Muscle of arm (tissue), 12 donors: ENCODE measurements around the gene AOPEP. TPM values are rescaled to one million over a fixed set of nuclear protein-coding genes. Genes with fewer than 3 reads are reported as not detected.
"Not testable (repeated sequence)": the region's sequence is repeated elsewhere in the genome, so short reads cannot be mapped to it uniquely, and the experiment has no call there.

Source experiments
- DNase-seq: peaks from one replicate; pipeline ENCODE4 v3.0.0-alpha.2; 2013
- polyA plus RNA-seq, 12 donors: library from polyadenylated mRNA; unstranded; fragments of 120-200 nt; gene quantifications; one replicate each; pipeline ENCODE4 v1.2.1, GENCODE V29; 2013; ENCODE audit not compliant: insufficient read length in 12 of 12

The AOPEP gene
- polyA plus RNA-seq, 12 donors = 33.5 to 57.2 (median 40.1) TPM; not detected in 1

DNA sequence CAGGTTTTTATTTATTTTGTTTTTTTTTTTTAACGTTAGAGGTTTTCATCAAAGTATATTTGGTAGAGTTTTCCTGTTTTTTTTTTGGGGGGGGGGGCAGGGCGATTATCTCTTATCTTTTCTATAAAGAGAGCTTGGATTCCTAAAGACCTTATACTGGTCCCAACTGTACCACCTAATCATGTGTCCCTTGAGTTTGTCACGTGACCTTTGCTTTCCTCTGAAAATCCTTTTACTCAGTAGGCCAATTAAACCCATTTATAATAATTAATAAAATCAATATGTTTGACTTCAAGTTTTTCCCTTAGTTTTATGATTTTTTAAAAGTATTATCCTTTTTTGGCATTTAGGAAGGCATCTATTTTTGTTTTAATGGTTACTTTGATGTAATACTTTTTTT lies 286.4 kb downstream of the AOPEP start:
- no peak for DNase-seq

DNA sequence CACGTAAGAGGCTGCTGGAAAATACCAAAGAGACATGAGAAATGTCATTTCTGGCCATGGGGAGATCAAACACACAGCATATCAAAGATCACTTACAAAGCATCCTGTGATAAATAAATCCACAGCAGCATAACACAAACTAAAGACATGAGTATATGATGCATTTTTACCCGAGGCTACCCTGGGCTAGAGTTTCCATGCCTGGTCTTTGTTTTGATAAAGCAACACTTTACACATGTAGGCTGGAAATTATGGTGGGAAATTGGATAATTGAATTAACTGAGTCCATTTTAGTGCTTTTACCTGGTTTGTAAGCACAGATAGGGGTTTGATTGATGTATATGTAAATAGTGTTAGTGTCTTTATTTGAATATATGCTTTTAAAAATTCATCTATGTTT lies 288.4 kb downstream of the AOPEP start:
- no peak for DNase-seq

DNA sequence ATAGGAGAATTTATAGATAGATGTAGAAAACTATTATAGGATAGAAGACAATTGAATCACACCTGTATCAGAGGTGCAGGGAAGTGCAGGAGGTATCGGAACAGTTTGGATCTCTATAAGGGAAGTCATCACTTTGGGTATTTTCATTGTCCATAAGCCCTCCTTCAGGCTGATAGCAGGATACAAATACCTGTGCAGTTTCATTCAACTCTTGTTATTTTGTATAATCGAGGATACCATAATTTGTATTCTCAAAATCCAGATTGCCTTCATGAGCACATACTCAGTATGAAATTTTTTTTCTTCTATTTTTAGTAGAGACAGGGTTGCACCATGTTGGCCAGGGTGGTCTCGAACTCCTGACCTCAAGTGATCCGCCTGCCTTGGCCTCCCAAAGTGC lies 289.1 kb downstream of the AOPEP start:
- DNase-seq = no peak

DNA sequence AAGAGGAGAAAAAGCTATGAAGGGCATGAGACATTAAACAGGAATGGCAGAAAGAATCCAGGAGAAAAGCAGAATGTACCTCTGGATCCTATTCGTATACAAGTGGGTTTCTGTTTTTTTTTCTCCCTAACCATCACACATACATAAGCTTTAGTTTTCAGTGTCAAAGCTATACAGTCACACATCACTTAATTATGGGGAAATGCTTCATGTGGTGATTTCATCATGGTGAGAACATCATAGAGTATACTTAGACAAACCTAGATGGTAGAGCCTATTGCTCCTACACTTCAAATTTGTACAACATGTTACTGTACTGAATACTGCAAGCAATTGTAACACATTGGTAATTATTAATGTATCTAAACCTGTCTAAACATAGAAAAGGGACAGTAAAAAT lies 290.6 kb downstream of the AOPEP start:
- no peak for DNase-seq

DNA sequence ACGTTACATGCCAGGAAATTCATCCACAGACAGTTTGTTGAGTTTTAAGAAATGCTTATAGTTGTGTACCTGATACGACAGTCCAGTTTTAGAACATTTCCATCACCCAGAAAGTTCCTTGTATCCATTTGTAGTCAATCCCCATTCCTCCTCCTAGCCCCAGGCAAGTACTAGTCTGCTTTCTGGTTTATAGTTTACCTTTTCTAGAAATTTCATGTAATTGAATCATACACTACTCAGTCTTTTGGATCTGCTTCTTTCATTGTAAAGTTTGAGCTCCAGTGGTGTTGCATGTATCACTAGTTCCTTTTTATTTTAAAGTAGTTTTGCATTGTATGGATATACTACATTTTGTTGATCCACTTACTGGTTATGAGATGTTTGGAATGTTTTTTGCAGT lies 291.2 kb downstream of the AOPEP start:
- no peak for DNase-seq

DNA sequence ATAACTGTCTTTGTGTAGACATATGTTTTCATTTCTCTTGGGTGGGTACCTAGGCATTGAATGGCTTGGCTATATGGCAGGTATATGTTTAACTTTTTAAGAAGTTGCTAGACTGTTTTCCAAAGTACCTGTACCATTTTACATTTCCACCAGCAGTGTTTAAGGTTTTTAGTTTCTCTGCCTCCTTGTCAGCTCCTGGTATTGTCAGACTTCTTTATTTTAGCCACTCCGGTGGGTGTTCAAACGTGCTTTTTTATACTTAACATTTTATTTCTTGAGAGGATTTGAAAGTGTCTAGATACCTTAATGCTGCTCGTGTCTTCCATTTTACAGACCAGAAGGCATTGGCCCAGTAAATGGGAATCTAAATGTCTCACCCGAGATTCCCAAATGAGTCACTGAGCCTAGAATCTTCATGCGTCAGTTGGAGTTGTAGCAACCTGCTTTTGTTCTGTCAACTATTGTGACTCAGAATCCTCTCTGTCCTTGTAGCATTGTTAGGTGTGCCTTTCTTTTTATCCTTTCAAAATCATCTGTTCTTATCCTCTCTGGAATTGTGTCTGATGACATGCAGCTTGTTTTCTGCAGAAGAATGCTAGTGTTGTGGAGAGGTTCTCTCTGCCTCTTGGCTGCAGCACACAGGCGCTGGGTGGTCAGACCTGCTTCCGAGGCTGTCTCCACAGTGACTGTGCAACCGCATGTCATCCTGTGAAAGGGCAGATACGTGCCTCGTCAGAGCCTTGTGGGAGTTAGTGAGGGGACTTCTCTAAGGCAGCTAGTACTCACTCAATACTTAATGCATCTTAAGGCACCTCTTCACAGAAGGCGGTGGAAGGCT lies 291.8 kb downstream of the AOPEP start:
- no peak for DNase-seq

DNA sequence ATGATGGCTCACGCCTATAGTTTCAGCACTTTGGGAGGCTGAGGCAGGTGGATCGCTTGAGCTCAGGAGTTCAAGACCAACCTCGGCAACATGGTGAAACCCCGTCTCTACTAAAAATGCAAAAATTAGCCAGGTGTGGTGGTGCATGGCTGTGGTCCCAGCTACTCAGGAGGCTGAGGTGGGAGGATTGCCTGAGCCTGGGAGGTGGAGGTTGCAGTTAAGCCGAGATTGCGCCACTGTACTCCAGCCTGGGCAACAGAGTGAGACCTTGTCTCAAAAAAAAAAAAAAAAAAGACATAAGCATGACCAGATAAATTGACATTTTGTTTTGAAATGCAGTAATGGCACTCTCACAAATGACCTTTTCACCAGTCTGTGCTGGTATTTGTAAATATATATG lies 294.1 kb downstream of the AOPEP start:
- DNase-seq = not testable (repeated sequence)

DNA sequence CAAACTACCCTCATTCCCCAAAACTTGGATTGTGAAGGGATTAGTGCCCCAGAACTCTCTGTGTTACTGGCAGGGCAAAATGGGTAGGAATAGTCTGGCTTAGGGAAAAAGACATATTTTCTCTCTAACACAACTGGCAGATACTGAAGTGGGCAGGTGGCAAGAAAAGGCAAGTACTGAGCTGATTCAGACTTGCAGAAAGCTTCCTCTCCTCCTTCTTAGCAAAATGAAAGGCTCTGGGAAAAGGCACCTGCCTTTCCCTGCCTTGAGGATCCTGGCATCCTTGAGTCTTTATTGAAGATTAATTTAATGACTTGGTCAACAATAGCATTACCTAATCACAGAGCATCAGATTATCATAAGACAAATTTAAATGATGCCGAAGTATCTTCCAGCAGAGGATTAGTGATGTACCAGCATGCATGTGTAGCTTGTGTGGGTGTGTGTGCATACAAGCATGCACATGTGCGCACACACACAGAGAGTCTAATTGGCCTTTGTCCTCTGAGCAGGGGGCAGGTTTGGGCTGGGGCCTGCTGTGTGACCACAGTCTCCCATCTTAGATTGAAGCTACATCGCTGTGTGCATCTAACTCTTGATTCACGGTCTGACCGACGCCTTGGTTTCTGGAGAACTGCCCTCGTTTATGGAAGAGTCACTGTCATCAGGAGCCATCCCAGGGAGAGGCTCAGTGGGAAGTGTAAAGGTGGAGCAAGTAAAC lies 294.8 kb downstream of the AOPEP start:
- no peak for DNase-seq

DNA sequence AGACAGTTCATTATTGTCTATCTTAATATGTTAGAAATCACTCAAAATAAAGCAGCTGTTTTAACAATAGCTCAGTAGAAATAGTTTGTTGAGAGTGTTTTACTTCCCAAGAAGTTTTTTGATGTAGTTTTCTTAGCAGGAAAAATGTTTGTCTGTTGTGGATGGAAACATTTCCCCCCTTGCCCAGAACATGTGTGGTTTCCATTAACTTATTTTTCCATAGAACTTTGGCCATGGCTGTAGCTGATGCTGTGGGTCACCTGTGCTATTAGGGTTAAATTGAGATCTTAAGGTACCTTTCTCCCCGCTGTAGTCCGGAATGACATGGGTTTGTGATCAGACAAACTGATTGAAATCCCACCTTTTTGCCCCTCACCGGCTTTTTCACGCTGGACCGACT lies 296.2 kb downstream of the AOPEP start:
- peak; percentile 57 for DNase-seq

DNA sequence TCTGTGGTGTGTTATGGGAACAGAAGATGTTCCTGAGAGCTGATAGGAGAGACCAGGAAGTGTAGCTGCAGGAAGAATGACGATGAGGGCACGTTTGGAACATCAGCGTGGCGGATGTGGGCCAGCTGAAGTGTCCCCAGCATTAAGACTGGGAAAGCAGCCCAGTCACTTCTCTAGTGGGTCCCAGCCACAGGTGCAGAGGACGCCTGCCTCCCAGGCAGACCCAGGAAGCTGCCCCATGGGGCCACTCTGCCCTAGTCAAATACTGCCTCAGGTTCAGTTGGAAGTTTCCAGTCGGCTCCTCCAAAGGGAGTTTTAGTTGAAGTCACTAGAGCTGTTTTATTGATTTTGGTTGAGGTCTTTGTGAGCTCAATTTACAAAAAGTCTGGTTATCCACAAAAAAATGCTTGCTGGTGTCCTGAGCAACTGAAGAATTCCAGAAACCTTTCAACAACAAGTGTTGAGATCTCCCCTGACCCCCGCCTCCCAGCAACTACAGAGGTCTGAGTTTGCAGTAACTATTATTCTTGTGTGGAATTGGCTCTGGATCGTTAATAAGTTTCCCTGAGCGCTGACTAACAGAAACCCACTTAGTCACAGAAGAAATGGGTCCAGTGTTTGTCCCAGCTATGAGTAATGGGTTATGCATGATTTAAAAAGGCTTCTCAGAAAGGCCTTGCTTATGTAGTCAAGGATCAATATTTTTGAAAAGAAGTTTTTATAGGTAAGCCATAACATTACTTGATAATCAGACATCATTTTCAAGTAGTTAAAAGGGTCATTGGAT lies 296.9 kb downstream of the AOPEP start:
- DNase-seq = peak; percentile 59

DNA sequence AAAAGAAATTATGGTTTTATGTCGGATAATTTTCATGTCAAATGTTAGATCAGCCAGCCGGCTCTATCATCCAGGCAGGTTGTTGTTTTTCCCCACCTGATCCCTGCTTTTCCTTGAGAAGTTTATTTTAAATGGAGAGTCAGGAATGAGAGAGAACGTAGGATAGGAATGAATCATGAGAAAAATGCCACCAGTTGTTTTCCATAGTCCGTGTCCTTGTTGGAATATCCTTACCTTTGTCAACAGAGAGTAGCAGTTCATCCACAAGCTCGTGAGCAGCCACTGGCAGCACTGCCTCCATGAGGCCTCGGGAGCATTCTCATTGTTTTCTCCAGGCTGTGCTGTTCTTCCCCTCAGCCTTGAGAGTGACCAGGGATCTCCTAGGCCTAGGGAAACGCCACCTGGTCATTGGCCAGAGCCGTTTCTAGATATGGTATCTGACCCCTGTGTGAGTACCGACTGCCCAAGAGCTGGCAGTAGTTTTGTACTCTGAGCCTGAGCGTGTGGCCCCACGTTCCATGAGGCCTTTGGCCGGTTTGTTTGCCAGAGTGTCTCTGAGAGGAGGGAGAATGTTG lies 297.7 kb downstream of the AOPEP start:
- no peak for DNase-seq

DNA sequence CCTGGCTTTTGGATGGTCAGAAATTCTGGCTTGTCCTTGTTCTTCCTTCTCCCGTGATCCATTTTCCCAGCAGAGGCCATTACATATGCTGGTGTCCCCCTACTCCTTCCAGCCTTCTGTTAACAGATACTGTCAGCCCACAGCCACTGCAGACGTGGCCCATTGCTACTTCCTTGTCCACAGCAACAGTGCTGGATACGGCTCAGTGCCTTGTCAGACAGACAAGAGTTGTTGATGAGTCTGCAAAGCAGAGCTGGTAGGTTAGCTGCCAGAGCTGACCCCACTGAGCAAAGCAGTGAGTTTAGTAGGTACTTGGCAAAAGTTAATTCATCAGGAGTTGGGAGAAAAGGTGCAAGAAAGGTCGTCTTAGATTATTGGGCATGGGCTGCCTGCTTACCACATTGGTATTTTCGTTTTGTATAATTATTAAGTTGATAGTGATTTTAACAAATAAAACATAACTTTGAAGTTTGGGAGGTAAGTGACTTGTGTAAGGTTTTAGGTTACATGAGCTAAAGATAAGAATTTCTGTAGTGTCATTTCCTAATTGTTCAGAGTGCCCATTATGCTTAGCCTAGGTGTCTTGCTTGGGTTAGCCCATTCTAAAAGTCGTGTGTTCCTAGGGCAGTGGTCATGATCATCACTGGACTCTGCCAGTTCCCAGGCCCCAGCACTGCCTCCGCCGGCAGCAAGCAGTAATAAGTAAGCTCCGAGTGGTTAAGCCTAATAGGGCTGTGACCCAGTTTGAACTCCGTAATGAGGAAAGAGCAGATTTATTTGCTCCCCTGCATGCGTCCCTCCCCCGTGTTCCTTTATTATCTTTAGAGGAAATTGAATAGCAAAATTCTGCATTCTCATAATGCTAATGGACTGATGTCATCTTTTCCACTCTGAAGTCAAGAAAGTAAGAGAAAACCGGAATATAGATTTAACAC lies 299.0 kb downstream of the AOPEP start:
- peak; percentile 48 for DNase-seq

DNA sequence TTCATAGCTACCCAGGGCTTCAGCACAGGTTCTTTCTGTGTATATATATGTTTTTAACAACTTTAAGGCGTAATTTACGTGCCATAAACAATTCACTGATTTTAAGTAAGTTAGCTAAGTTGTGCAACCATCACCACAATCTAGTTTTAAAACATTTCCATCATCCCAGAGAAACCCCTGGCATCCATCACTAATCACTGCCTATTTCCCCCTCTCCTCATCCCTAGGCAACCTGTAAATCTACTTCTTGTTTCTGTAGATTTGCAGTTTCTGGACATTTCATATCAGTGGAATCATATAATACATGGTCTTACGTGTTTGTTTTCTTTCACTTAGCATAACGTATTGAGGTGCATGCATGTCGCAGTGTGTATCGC lies 299.6 kb downstream of the AOPEP start:
- DNase-seq = no peak

DNA sequence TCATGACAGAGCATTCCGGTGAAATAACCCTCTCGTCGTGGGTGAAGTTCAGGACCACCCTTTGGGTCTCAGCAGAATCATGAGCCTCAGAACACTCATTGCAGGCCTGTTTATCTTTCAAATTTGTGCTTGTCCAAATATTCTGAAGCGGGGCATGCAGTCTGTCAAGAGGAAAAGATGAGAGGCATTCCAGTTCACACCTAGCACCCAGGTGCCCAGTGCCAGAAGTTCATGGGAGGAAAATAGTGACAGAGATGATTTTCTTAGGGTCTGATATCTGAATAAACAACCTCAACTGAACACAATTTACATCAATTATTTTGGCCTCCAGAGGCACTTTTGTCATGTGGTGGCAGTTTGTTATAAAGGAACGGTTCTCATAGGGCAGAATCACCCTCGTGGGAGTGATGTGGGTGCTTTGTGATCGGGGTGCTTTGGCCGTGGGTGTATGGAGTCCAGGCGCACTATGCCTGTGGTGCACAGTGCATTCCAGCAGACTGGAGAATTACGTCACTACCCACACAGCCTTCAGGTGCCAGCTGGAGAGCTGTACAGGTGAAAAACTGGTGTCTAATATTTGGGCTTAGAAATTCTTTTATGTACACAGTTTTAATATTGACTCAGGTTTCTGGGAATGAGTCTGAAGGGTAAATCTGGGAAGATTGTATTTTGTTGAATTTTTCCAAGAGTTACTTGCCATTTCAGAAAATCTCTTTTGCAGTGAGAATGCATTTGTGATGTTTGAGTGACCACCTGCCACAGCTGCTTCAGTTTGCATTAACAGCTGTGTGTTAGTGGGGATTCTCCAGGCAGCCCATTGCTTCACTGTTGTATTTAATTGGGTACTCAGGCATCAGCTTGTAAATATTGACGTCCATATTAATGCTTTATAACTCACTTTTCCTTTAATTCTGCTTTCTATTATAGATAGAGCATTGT lies 301.7 kb downstream of the AOPEP start:
- DNase-seq = no peak

DNA sequence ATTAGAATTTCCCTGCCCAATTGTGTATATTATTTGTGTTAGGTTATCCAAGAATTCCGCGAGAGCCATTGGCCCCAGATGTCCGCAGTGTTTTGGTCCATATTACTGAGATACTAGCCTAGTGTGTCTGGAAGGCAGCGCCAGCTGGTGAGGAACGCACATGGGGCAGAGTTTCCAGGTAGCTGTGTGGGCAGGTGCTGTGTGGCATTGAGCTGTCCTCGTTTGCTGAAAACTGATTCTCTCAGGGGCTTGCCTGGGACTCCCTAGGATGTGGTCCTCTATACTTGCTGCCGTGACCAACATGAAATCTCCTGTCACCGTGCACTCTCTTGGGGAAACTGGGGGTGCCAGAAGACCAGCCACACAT lies 302.3 kb downstream of the AOPEP start:
- no peak for DNase-seq

DNA sequence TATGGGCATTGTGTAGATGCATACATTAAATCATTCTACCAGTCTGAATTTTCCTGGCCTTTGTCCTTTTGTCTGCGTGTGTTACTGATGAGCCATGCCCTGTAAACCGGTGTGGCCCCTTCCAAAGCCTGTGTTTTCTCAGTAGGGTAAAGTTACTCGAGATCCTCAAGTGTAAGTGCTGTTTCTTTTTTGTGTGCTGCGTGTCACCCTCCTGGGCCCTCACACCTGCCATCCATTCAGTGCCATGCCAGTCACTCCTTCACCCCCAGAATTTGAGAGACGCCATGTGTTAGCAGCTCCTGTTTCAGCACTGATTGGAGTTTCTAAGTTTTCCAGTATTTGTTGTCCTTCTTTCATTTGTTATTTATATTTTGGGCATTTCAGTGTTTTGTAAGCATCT lies 302.8 kb downstream of the AOPEP start:
- no peak for DNase-seq

DNA sequence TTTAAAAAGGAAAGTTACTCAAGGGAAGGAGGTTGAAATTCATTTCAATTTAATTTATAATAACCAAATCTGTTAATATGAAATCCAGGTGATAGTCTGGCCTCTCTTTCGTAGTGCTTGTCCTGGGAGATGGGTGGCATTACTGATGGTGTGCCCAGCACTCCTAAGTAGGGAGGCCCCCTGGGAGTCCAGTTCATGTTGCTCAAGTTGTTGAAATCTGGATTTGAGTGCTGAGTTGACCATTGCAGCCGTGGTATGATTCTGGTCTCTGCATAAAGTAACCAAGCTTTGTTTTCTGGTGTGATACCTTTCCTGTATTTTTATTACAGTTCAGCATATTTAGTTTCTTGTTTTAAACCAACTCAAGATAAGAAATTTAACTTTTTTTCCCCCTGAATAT lies 303.2 kb downstream of the AOPEP start:
- no peak for DNase-seq

DNA sequence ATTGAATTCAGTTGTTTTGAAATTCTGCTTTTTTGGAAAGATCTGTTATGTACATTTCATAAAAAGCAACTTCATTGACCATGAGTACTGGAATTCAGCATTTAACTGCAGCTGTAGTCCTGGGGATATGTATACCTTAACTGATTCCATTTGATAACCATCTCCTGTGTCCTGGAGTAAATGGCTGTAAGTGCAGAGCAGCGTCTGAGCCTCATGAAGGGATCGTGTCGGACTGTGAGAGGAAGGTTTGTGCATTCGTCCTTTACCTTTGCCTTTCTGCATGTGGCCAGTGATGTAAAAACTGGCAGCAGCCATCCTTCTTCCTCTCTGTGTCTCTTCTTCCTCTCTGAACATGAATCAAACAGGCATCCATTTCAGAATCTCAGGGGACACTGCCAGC lies 303.8 kb downstream of the AOPEP start:
- no peak for DNase-seq

DNA sequence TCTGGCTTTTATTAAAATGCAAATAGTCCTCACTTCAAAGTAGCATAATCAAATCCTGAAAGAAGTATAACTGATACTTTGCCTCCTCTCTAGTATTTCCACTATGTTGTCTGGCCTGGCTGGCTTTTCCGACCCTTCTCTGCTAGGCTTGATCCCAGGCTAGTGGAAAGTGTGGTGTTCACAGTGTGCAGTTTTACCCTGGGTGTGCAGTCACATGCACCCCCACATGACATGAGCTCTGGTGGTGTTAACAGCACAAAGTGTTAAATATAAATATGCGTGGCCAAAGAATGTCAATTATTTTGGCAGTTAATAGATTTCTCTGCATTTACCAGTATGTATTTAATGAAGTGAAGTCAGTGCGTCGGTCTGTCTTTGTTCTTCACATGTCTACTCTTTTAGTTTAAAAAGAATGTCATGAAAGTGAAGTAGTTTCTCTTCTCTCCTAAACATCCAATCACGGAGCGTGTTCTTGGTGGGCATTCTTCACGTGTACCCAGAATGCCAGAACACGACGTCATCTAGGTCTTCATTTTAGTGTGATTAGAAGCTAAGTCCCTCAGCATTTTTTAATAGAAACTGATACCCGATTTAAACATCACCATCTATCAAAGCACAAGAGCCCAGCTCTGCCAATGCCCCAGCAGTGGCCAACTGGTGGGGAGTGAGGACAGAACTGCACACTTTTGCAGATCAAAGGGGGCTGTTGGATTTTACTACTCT lies 304.6 kb downstream of the AOPEP start:
- DNase-seq = no peak
